ENCODE results near the gene UBASH3B. TPM values are rescaled to one million over a fixed set of nuclear protein-coding genes. Genes with fewer than 3 reads are reported as not detected.
"Not testable (repeated sequence)": the region's sequence is repeated elsewhere in the genome, so short reads cannot be mapped to it uniquely, and the experiment has no call there.

Gene UBASH3B
- polyA plus RNA-seq, 1 experiment = 19.1 TPM

- no peaks in the 10 kb centered on the region for H3K27me3 ChIP-seq (ENCODE audit: control insufficient read depth, insufficient read depth, low read length)
- no peak for DNase-seq (ENCODE audit: low read depth, low spot score)
- no peak overlapping the region for H3K27ac ChIP-seq (ENCODE audit: low read depth, low read length)
- no peak overlapping the region for H3K4me3 ChIP-seq (ENCODE audit: low read depth, low read length)
- POLR2A ChIA-PET = no interaction called here
- CTCF ChIA-PET = no interaction called here
- no peaks in the 10 kb centered on the region for H3K9me3 ChIP-seq (ENCODE audit: control insufficient read depth, insufficient read depth, low read length)
- TF ChIP-seq CTCF (IDR thresholded peaks at IDR 0.05; ENCODE audit: low read depth, low read length) = no peak
Observed at GRCh38 chr11:122729139-122729538, 73.6 kb downstream of the UBASH3B start.

GRCh38 chr11:122730694-122731093 is 75.2 kb downstream of the UBASH3B start:
- DNase-seq (ENCODE audit: low read depth, low spot score); H3K27ac ChIP-seq (ENCODE audit: low read depth, low read length); CTCF ChIA-PET; H3K4me3 ChIP-seq (ENCODE audit: low read depth, low read length); H3K27me3 ChIP-seq (ENCODE audit: control insufficient read depth, insufficient read depth, low read length); H3K9me3 ChIP-seq (ENCODE audit: control insufficient read depth, insufficient read depth, low read length): not testable (repeated sequence)
- POLR2A ChIA-PET = interaction anchor here (0.7 kb wide), 1 partner anchor 9 kb away, joined by 6 read pairs; no protein-coding TSS in a partner anchor

- DNase-seq (ENCODE audit: low read depth, low spot score) = peak; percentile 70
- Histone ChIP-seq H3K27me3 (ENCODE audit: control insufficient read depth, insufficient read depth, low read length) (no peaks in the 10 kb centered on the region), H3K27ac (ENCODE audit: low read depth, low read length) (no peak overlapping the region), H3K9me3 (ENCODE audit: control insufficient read depth, insufficient read depth, low read length) (no peaks in the 10 kb centered on the region), H3K4me3 (ENCODE audit: low read depth, low read length) (no peak overlapping the region)
- ChIA-PET CTCF (no interaction called here), POLR2A (no interaction called here)
- TF ChIP-seq CTCF (IDR thresholded peaks at IDR 0.05; ENCODE audit: low read depth, low read length) = no peak
Observed at GRCh38 chr11:122731500-122731913, 76.0 kb downstream of the UBASH3B start.

- no peak for TF ChIP-seq CTCF (IDR thresholded peaks at IDR 0.05; ENCODE audit: low read depth, low read length)
- Histone ChIP-seq H3K4me3 (ENCODE audit: low read depth, low read length) (no peak overlapping the region), H3K27me3 (ENCODE audit: control insufficient read depth, insufficient read depth, low read length) (no peaks in the 10 kb centered on the region), H3K9me3 (ENCODE audit: control insufficient read depth, insufficient read depth, low read length) (no peaks in the 10 kb centered on the region), H3K27ac (ENCODE audit: low read depth, low read length) (no peak overlapping the region)
- CTCF ChIA-PET = no interaction called here
- DNase-seq (ENCODE audit: low read depth, low spot score) = no peak
- POLR2A ChIA-PET = interaction anchor here (0.9 kb wide), 1 partner anchor 77 kb away, joined by 7 read pairs; no protein-coding TSS in a partner anchor
Observed at GRCh38 chr11:122732342-122733315, 77.1 kb downstream of the UBASH3B start.

- no peak overlapping the region for H3K27ac ChIP-seq (ENCODE audit: low read depth, low read length)
- CTCF ChIA-PET = no interaction called here
- no peak for TF ChIP-seq CTCF (IDR thresholded peaks at IDR 0.05; ENCODE audit: low read depth, low read length)
- POLR2A ChIA-PET = interaction anchor here (0.9 to 1.8 kb wide), 3 partner anchors 11 to 77 kb away, joined by 3 to 7 read pairs (median 4); no protein-coding TSS in a partner anchor
- no peaks in the 10 kb centered on the region for H3K9me3 ChIP-seq (ENCODE audit: control insufficient read depth, insufficient read depth, low read length)
- peak; percentile 68 for DNase-seq (ENCODE audit: low read depth, low spot score)
- H3K4me3 ChIP-seq (ENCODE audit: low read depth, low read length) = no peak overlapping the region
- no peaks in the 10 kb centered on the region for H3K27me3 ChIP-seq (ENCODE audit: control insufficient read depth, insufficient read depth, low read length)
Observed at GRCh38 chr11:122733318-122733717, 77.8 kb downstream of the UBASH3B start.
